ENCODE results near the gene BCL6B. TPM values are rescaled to one million over a fixed set of nuclear protein-coding genes. Genes with fewer than 3 reads are reported as not detected.
A peak's percentile ranks its signal among the peaks of the same experiment; 100 is the strongest.

The BCL6B gene
- total RNA-seq, 1 donor from 2014 or later: 271 TPM

GRCh38 chr17:7018331-7018964, 4.4 kb upstream of the BCL6B start:
- Mint-ChIP-seq H3K27ac (ENCODE audit: unreplicated experiment) (peak overlapping the region; percentile 89), H3K27me3 (ENCODE audit: unreplicated experiment) (peaks cover 29% of the 10 kb centered on the region), H3K9me3 (ENCODE audit: unreplicated experiment) (no peaks in the 10 kb centered on the region), H3K4me3 (ENCODE audit: unreplicated experiment) (peak overlapping the region; percentile 83), H3K4me1 (ENCODE audit: unreplicated experiment) (peaks cover 82% of the 10 kb centered on the region), H3K36me3 (ENCODE audit: low read depth, unreplicated experiment) (peaks cover 17% of the 10 kb centered on the region)
- TF ChIP-seq, protein P1, sequence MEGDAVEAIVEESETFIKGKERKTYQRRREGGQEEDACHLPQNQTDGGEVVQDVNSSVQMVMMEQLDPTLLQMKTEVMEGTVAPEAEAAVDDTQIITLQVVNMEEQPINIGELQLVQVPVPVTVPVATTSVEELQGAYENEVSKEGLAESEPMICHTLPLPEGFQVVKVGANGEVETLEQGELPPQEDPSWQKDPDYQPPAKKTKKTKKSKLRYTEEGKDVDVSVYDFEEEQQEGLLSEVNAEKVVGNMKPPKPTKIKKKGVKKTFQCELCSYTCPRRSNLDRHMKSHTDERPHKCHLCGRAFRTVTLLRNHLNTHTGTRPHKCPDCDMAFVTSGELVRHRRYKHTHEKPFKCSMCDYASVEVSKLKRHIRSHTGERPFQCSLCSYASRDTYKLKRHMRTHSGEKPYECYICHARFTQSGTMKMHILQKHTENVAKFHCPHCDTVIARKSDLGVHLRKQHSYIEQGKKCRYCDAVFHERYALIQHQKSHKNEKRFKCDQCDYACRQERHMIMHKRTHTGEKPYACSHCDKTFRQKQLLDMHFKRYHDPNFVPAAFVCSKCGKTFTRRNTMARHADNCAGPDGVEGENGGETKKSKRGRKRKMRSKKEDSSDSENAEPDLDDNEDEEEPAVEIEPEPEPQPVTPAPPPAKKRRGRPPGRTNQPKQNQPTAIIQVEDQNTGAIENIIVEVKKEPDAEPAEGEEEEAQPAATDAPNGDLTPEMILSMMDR (IDR thresholded peaks at IDR 0.05; ENCODE audit: unreplicated experiment): no peak
- no peak for DNase-seq (ENCODE audit: low spot score)

- peaks cover 80% of the 10 kb centered on the region for H3K4me1 Mint-ChIP-seq (ENCODE audit: unreplicated experiment)
- peak overlapping the region; percentile 83 for H3K4me3 Mint-ChIP-seq (ENCODE audit: unreplicated experiment)
- peak overlapping the region; percentile 89 for H3K27ac Mint-ChIP-seq (ENCODE audit: unreplicated experiment)
- H3K27me3 Mint-ChIP-seq (ENCODE audit: unreplicated experiment): peaks cover 27% of the 10 kb centered on the region
- no peaks in the 10 kb centered on the region for H3K9me3 Mint-ChIP-seq (ENCODE audit: unreplicated experiment)
- TF ChIP-seq, protein P1 (IDR thresholded peaks at IDR 0.05; ENCODE audit: unreplicated experiment): no peak
- H3K36me3 Mint-ChIP-seq (ENCODE audit: low read depth, unreplicated experiment): peaks cover 22% of the 10 kb centered on the region
- no peak for DNase-seq (ENCODE audit: low spot score)
Measured at GRCh38 chr17:7019367-7019766, 3.5 kb upstream of the BCL6B start.

DNA sequence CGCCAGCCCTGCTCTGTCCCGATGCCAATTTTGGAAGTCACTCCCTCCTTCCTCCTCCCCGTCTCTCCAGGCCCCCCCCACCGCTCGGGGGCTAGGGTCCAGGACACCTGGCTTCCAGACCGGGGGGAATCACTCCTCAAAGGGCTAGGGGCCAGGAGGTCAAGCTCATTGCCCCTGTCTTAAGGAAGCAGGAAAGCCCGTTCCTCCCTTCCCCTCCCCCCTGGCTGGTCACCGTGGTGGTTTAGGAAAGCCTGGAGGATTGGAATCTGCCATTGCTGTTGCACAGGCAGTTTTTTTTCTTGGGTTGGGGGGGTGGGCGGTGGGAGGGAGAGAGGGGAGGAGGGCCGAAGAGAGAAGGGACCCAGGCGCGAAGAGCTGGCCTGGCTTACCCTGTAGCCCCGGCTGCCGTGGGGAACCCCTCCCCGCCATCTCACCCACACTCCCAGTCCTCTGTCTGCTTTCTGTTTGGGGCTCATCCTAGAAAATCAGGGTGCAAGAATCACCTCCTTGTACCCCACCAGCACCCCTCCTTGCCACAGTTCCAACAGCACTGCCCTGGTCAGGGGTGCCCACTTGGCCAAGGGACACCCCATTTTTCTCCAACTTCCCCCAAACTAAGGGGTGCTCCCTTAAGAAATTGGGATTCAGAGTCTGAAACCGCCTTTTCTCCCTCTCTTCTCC, 2.9 kb upstream of the BCL6B start:
- Mint-ChIP-seq H3K36me3 (ENCODE audit: low read depth, unreplicated experiment) (peaks cover 28% of the 10 kb centered on the region), H3K4me3 (ENCODE audit: unreplicated experiment) (peak overlapping the region; percentile 89), H3K4me1 (ENCODE audit: unreplicated experiment) (peaks cover 84% of the 10 kb centered on the region), H3K27ac (ENCODE audit: unreplicated experiment) (peak overlapping the region; percentile 100), H3K9me3 (ENCODE audit: unreplicated experiment) (no peaks in the 10 kb centered on the region), H3K27me3 (ENCODE audit: unreplicated experiment) (peaks cover 27% of the 10 kb centered on the region)
- peak; percentile 74 for DNase-seq (ENCODE audit: low spot score)
- TF ChIP-seq, protein P1 (IDR thresholded peaks at IDR 0.05; ENCODE audit: unreplicated experiment): no peak

DNA sequence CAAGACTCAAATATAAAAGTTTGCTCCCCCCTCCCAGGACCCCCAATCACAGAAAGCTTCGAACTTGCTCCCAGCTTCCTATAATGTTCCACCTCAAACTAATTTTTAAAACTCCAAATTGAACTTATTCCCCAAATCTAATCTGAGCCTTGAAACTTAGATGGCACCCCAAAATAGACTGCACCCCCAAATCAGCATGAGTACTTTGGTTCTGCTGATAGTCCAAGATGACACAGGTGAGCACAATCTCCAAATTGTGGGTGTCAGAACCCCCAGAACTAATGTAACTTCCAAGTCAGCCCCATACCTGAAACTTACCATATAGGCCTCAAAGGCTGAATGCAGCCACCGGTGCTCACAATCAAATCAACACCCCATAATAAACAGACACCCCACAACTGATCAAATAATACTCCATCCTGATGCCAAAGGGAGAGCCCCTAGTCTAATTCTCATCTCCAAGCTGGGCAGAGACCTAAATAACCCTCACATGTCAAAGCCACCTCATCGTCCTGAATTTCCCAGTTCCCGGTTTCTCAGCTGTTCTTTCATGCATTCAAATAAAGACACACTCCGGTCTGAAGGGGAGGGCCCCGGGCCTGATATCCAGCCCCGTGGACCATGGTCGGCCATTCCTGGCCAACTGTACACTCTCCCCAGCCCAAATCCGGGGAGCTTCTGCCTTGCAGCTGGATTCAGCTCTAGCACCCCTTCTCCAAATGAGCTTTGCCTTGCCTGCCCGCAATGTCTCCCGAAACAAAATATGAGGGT, 1.8 kb upstream of the BCL6B start:
- Mint-ChIP-seq H3K36me3 (ENCODE audit: low read depth, unreplicated experiment) (peaks cover 35% of the 10 kb centered on the region), H3K4me1 (ENCODE audit: unreplicated experiment) (peaks cover 80% of the 10 kb centered on the region), H3K27me3 (ENCODE audit: unreplicated experiment) (peaks cover 28% of the 10 kb centered on the region), H3K4me3 (ENCODE audit: unreplicated experiment) (peak overlapping the region; percentile 89), H3K27ac (ENCODE audit: unreplicated experiment) (peak overlapping the region; percentile 100), H3K9me3 (ENCODE audit: unreplicated experiment) (no peaks in the 10 kb centered on the region)
- TF ChIP-seq, protein P1 (IDR thresholded peaks at IDR 0.05; ENCODE audit: unreplicated experiment): no peak
- no peak for DNase-seq (ENCODE audit: low spot score)
